ENCODE data around the gene CPEB3.

GRCh38 chr10:92081641-92082040 lies 209.2 kb downstream of the CPEB3 start:
- no peak for TF ChIP-seq CTCF (conservative IDR thresholded peaks at IDR 0.05 in 1 of 2, IDR thresholded peaks at IDR 0.05 in 1 of 2; ENCODE audit: low read depth in 1 of 2, low read length in 2 of 2)
- TF ChIP-seq EZH2 (IDR thresholded peaks at IDR 0.05; ENCODE audit: low read length, missing control alignments), result no peak
